ENCODE results near the gene SGF29.
"Not testable (repeated sequence)": the region's sequence is repeated elsewhere in the genome, so short reads cannot be mapped to it uniquely, and the experiment has no call there.

- TF ChIP-seq, protein P1, sequence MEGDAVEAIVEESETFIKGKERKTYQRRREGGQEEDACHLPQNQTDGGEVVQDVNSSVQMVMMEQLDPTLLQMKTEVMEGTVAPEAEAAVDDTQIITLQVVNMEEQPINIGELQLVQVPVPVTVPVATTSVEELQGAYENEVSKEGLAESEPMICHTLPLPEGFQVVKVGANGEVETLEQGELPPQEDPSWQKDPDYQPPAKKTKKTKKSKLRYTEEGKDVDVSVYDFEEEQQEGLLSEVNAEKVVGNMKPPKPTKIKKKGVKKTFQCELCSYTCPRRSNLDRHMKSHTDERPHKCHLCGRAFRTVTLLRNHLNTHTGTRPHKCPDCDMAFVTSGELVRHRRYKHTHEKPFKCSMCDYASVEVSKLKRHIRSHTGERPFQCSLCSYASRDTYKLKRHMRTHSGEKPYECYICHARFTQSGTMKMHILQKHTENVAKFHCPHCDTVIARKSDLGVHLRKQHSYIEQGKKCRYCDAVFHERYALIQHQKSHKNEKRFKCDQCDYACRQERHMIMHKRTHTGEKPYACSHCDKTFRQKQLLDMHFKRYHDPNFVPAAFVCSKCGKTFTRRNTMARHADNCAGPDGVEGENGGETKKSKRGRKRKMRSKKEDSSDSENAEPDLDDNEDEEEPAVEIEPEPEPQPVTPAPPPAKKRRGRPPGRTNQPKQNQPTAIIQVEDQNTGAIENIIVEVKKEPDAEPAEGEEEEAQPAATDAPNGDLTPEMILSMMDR (conservative IDR thresholded peaks at IDR 0.05), result not testable (repeated sequence)
- TF ChIP-seq EZH2 (IDR thresholded peaks at IDR 0.05; ENCODE audit: low read depth), result not testable (repeated sequence)
Observed at GRCh38 chr16:28638359-28638758, 84.6 kb downstream of the SGF29 start.

Measured in PC-9 (cell line).